Measurements from ENCODE around the gene FBL.

DNA sequence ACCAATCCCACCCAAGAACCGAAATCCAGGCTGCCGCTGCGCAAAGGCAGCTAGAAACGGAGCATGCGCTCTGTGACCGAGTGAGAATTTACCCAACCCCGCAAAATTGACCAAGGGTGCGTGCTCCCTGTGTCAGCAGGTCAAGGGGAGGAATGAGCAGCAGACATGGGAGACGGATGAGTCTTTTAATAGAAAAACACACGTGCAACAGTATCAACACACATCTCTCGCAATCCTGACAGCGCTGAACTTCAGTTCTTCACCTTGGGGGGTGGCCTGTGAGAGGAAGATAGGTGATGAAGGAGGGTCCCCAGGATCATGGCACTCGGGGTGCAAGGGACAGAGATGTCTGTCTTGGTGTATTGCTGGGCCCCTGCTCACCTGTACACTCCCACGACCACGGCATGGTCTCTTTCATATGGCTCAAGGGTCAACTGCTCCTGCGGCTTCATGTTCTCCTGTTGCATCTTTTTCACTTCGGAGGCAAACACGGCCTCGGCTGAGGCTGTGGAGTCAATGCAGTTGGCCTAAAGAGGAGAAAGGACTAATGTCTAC is 11.8 kb downstream of the FBL start:
- TF ChIP-seq, protein P1, sequence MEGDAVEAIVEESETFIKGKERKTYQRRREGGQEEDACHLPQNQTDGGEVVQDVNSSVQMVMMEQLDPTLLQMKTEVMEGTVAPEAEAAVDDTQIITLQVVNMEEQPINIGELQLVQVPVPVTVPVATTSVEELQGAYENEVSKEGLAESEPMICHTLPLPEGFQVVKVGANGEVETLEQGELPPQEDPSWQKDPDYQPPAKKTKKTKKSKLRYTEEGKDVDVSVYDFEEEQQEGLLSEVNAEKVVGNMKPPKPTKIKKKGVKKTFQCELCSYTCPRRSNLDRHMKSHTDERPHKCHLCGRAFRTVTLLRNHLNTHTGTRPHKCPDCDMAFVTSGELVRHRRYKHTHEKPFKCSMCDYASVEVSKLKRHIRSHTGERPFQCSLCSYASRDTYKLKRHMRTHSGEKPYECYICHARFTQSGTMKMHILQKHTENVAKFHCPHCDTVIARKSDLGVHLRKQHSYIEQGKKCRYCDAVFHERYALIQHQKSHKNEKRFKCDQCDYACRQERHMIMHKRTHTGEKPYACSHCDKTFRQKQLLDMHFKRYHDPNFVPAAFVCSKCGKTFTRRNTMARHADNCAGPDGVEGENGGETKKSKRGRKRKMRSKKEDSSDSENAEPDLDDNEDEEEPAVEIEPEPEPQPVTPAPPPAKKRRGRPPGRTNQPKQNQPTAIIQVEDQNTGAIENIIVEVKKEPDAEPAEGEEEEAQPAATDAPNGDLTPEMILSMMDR (IDR thresholded peaks at IDR 0.05): no peak
- no peak for TF ChIP-seq POLR2AphosphoS5 (IDR thresholded peaks at IDR 0.05; ENCODE audit: low read depth, low read length)
- TF ChIP-seq, protein P2, sequence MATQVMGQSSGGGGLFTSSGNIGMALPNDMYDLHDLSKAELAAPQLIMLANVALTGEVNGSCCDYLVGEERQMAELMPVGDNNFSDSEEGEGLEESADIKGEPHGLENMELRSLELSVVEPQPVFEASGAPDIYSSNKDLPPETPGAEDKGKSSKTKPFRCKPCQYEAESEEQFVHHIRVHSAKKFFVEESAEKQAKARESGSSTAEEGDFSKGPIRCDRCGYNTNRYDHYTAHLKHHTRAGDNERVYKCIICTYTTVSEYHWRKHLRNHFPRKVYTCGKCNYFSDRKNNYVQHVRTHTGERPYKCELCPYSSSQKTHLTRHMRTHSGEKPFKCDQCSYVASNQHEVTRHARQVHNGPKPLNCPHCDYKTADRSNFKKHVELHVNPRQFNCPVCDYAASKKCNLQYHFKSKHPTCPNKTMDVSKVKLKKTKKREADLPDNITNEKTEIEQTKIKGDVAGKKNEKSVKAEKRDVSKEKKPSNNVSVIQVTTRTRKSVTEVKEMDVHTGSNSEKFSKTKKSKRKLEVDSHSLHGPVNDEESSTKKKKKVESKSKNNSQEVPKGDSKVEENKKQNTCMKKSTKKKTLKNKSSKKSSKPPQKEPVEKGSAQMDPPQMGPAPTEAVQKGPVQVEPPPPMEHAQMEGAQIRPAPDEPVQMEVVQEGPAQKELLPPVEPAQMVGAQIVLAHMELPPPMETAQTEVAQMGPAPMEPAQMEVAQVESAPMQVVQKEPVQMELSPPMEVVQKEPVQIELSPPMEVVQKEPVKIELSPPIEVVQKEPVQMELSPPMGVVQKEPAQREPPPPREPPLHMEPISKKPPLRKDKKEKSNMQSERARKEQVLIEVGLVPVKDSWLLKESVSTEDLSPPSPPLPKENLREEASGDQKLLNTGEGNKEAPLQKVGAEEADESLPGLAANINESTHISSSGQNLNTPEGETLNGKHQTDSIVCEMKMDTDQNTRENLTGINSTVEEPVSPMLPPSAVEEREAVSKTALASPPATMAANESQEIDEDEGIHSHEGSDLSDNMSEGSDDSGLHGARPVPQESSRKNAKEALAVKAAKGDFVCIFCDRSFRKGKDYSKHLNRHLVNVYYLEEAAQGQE (IDR thresholded peaks at IDR 0.05; ENCODE audit: insufficient read depth in 1 of 2, low read depth in 2 of 2, low read length in 1 of 2): no peak
- no peak for TF ChIP-seq TCF7L2 (IDR thresholded peaks at IDR 0.05; ENCODE audit: low read depth, low read length)

Data from Panc1 (cell line).